ENCODE measurements around the gene BIRC6. TPM values are rescaled to one million over a fixed set of nuclear protein-coding genes. Genes with fewer than 3 reads are reported as not detected.

The BIRC6 gene
- polyA plus RNA-seq, 3 donors: 11.5 to 32.6 (median 12.9) TPM

DNA sequence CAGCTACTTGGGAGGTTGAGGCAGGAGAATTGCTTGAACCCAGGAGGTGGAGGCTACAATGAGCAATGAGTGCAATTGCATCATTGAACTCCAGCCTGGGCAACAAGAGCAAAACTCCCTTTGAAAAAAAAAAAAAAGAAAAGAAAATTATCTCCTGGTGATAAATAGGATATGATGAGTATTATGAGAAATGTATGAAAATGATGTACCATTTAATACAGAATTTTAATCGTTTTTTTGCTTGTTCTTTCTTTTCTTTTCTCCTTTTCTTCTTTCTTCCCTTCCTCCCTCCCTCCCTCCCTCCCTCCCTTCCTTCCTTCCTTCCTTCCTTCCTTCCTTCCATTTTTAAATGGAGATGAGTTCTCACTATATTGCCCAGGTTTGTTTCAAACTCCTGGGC lies 311.4 kb downstream of the BIRC6 start:
- Histone ChIP-seq H3K27me3 (ENCODE audit: control insufficient read depth in 2 of 2, insufficient read depth in 2 of 2, low read length in 2 of 2) (no peaks in the 10 kb centered on the region), H3K27ac (ENCODE audit: low read depth in 1 of 2, low read length in 2 of 2) (no peak overlapping the region), H3K4me1 (ENCODE audit: control insufficient read depth in 1 of 2, insufficient read depth in 2 of 2, low read length in 2 of 2) (no peaks in the 10 kb centered on the region), H3K4me3 (replicated peaks in 1 of 3; ENCODE audit: low read depth in 2 of 3, low read length in 3 of 3) (no peak overlapping the region), H3K9me3 (replicated peaks in 1 of 2; ENCODE audit: control insufficient read depth in 1 of 2, insufficient read depth in 1 of 2, low read length in 2 of 2) (no peaks in the 10 kb centered on the region), H3K79me2 (ENCODE audit: insufficient read depth, low read length) (no peaks in the 10 kb centered on the region), H3K36me3 (replicated peaks in 1 of 2; ENCODE audit: control insufficient read depth in 1 of 2, insufficient read depth in 2 of 2, low read length in 2 of 2) (peaks cover 6 to 20% of the 10 kb centered on the region in 2 donors), H2AFZ (ENCODE audit: insufficient read depth, low read depth, low read length, poor library complexity, severe bottlenecking) (no peak overlapping the region), H3K4me2 (replicated peaks; ENCODE audit: extremely low read depth, low read length, poor library complexity, severe bottlenecking) (no peak overlapping the region), H3K9ac (ENCODE audit: insufficient read depth, low read length, poor library complexity, severe bottlenecking) (no peak overlapping the region), H4K20me1 (ENCODE audit: insufficient read depth, low read length) (no peaks in the 10 kb centered on the region)
- peaks cover 0 to 2% (median 0%) of the 10 kb centered on the region in 7 donors for H3K9me3 Mint-ChIP-seq
- no peak for DNase-seq
- H3K27ac Mint-ChIP-seq: no peak overlapping the region
- no peak overlapping the region for H3K4me3 Mint-ChIP-seq
- WGBS (ENCODE audit: insufficient coverage): no CpG with 5 or more reads among the region's 1 CpG
- TF ChIP-seq, protein P1, sequence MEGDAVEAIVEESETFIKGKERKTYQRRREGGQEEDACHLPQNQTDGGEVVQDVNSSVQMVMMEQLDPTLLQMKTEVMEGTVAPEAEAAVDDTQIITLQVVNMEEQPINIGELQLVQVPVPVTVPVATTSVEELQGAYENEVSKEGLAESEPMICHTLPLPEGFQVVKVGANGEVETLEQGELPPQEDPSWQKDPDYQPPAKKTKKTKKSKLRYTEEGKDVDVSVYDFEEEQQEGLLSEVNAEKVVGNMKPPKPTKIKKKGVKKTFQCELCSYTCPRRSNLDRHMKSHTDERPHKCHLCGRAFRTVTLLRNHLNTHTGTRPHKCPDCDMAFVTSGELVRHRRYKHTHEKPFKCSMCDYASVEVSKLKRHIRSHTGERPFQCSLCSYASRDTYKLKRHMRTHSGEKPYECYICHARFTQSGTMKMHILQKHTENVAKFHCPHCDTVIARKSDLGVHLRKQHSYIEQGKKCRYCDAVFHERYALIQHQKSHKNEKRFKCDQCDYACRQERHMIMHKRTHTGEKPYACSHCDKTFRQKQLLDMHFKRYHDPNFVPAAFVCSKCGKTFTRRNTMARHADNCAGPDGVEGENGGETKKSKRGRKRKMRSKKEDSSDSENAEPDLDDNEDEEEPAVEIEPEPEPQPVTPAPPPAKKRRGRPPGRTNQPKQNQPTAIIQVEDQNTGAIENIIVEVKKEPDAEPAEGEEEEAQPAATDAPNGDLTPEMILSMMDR (IDR thresholded peaks at IDR 0.05): no peak
- H3K4me1 Mint-ChIP-seq: no peaks in the 10 kb centered on the region
- peaks cover 38 to 67% of the 10 kb centered on the region in 2 donors for H3K36me3 Mint-ChIP-seq
- peaks cover 0 to 3% (median 2%) of the 10 kb centered on the region in 3 donors for H3K27me3 Mint-ChIP-seq (ENCODE audit: low read depth in 3 of 3)
- intact Hi-C loops (cut with micrococcal nuclease): no loop called here

Small RNA genes lying within 50 kb of the gene (small RNA-seq; reads per million reads assigned to genes)
- gene MIR4765 (ENCODE audit: insufficient read length, low read depth) (not detected), gene MIR558 (ENCODE audit: insufficient read length, low read depth) (not detected)

Other genes starting within 250 kb of the BIRC6 start
- 10 to 100 TPM in 1 of 3 donors, 1 to 10 TPM in 2; 2.8 to 12.2 (median 8.6) TPM for gene SLC30A6, start 191.2 kb upstream of the BIRC6 start, polyA plus RNA-seq
- 10 to 100 TPM; 18.8 to 38.3 (median 27.3) TPM for gene NLRC4, start 92.1 kb upstream of the BIRC6 start, polyA plus RNA-seq
- gene YIPF4, start 79.1 kb upstream of the BIRC6 start, polyA plus RNA-seq: 10 to 100 TPM in 2 of 3 donors, 1 to 10 TPM in 1; 1.5 to 25.7 (median 20.0) TPM